Thoracic aorta endothelial cell (primary cell): ENCODE results near the gene PTPRF. TPM values are rescaled to one million over a fixed set of nuclear protein-coding genes. Genes with fewer than 3 reads are reported as not detected.

ENCODE experiments used
- total RNA-seq: library from RNA; depleted of rRNA; stranded (reverse); fragments of >200 nt; gene quantifications from 2 replicates; pipeline ENCODE4 v1.2.3, GENCODE V29; 2012

PTPRF gene
- 139 and 161 TPM in 2 replicates for total RNA-seq

GRCh38 chr1:43530483-43531106, at the start of gene PTPRF:
Gene PTPRF, plus strand, starts transcription at chr1:43530883. Its CDS starts 14,193 bp downstream, at chr1:43545076.

Other genes starting within 250 kb of the PTPRF start
- gene C1orf210, start 245.3 kb upstream of the PTPRF start, total RNA-seq: not detected in 2 replicates
- 436 and 472 TPM in 2 replicates for gene TIE1, start 229.9 kb upstream of the PTPRF start, total RNA-seq
- gene MPL, start 193.1 kb upstream of the PTPRF start, total RNA-seq: 0.07 TPM in 1 of 2 replicates, not detected in the other
- 95.6 and 147 TPM in 2 replicates for gene CDC20, start 171.9 kb upstream of the PTPRF start, total RNA-seq
- gene ELOVL1, start 162.9 kb upstream of the PTPRF start, total RNA-seq: 65.3 and 80.0 TPM in 2 replicates
- gene MED8, start 141.1 kb upstream of the PTPRF start, total RNA-seq: 41.1 and 46.1 TPM in 2 replicates
- 31.6 and 38.9 TPM in 2 replicates for gene SZT2, start 141.0 kb upstream of the PTPRF start, total RNA-seq
- gene HYI, start 77.0 kb upstream of the PTPRF start, total RNA-seq: 74.1 and 154 TPM in 2 replicates
- gene KDM4A, start 119.3 kb downstream of the PTPRF start, total RNA-seq: 41.1 and 52.8 TPM in 2 replicates
- 22.2 and 23.6 TPM in 2 replicates for gene ST3GAL3, start 176.7 kb downstream of the PTPRF start, total RNA-seq